GM19455 (cell line): ENCODE measurements around the gene RARRES1.
A peak's percentile ranks its signal among the peaks of the same experiment; 100 is the strongest.

Experiments
- ATAC-seq: cut with Tn5 transposase; IDR thresholded peaks from one replicate; pipeline ENCODE4 v1.9.1; 2021; ENCODE audit not compliant: unreplicated experiment

Gene RARRES1

GRCh38 chr3:158731938-158732855 lies at the start of gene RARRES1:
TSS of gene RARRES1 (minus strand) at chr3:158732457. CDS start at chr3:158732415, 42 bp downstream.
- ATAC-seq = peak; percentile 74

GRCh38 chr3:158781849-158782248 lies 49.6 kb upstream of the RARRES1 start:
- ATAC-seq = no peak

- ATAC-seq = no peak
Observed at GRCh38 chr3:158781191-158781590, 48.9 kb upstream of the RARRES1 start.

GRCh38 chr3:158780766-158781165 lies 48.5 kb upstream of the RARRES1 start:
- ATAC-seq = no peak

GRCh38 chr3:158777161-158777873 lies 45.1 kb upstream of the RARRES1 start:
- no peak for ATAC-seq

GRCh38 chr3:158776531-158776930 lies 44.3 kb upstream of the RARRES1 start:
- ATAC-seq = no peak

GRCh38 chr3:158775426-158776410 lies 43.5 kb upstream of the RARRES1 start:
- ATAC-seq = peak; percentile 59

GRCh38 chr3:158774965-158775364 lies 42.7 kb upstream of the RARRES1 start:
- ATAC-seq = no peak

- ATAC-seq = no peak
Observed at GRCh38 chr3:158773845-158774830, 41.9 kb upstream of the RARRES1 start.

GRCh38 chr3:158773166-158773565 lies 40.9 kb upstream of the RARRES1 start:
- no peak for ATAC-seq

GRCh38 chr3:158771982-158772381 lies 39.7 kb upstream of the RARRES1 start:
- ATAC-seq = no peak

GRCh38 chr3:158771577-158771976 lies 39.3 kb upstream of the RARRES1 start:
- ATAC-seq = no peak

- no peak for ATAC-seq
Observed at GRCh38 chr3:158770741-158771350, 38.6 kb upstream of the RARRES1 start.

- ATAC-seq = no peak
Observed at GRCh38 chr3:158769952-158770740, 37.9 kb upstream of the RARRES1 start.

- no peak for ATAC-seq
Observed at GRCh38 chr3:158769549-158769948, 37.3 kb upstream of the RARRES1 start.

GRCh38 chr3:158768881-158769543 lies 36.8 kb upstream of the RARRES1 start:
- no peak for ATAC-seq

- ATAC-seq = no peak
Observed at GRCh38 chr3:158768361-158768787, 36.1 kb upstream of the RARRES1 start.

- no peak for ATAC-seq
Observed at GRCh38 chr3:158766364-158766763, 34.1 kb upstream of the RARRES1 start.
